GM21390 (cell line): Measurements from ENCODE around the gene FAM53B.

Experiments used
- ATAC-seq: cut with Tn5 transposase; IDR thresholded peaks from one replicate; pipeline ENCODE4 v1.9.1; 2021; ENCODE audit not compliant: unreplicated experiment

FAM53B gene

DNA sequence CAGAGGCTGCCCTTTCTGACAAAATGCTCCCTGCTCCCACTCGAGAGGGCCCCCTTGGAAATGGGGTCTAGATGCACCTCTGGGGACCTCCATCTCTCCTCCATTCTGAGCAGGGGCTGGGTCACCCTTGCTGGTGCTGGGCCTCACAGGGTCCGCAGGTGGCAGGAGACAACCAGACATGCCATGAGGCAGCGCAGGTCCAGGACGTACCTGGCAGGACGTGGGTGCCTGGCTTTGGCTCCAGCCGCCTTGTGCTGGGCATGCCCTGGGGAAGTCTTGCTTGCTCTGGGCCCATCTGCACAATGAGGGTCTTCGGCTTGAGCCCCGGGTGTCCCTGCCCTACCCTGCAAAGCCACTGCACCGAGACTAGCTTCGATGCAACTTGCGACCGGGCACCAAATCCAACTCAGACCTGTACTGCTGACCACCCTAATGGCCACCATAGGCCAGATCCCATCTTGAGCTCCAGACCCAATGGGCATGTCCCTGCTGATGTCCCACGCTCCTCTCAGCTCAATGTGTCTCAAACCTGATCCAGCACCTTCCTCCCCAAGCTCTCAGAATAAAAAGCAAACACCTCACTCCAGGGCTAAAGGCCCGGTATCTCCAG, 107.0 kb downstream of the FAM53B start:
- no peak for ATAC-seq

- ATAC-seq, result no peak
These were observed 107.7 kb downstream of the FAM53B start for GRCh38 chr10:124636271-124636995.

GRCh38 chr10:124632566-124632965, 111.6 kb downstream of the FAM53B start:
- no peak for ATAC-seq

DNA sequence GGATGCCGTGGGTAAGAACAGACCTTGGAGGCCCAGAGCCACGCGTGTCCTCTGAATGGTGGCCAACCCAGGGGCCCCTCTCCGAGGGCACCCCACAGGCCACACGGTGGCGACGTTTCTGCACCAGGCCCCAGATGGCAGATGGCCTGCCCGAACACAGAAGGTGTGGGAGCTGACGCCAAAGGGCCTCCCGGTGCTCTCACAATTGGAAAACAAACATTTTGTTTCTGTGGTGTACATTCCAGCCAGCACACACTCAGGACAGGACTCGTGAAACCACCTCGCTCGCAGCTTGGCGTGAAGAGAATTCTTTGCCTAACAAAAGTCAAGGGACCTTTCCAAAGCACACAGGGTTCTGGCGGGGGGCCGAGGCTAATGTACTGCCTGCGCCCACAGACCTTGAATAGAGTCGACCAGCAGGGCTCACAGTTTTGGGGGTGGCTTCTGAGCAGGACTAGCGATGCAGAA, 112.1 kb downstream of the FAM53B start:
- ATAC-seq, result no peak

GRCh38 chr10:124630551-124630950, 113.6 kb downstream of the FAM53B start:
- ATAC-seq, result no peak

- no peak for ATAC-seq
These were observed 114.3 kb downstream of the FAM53B start for GRCh38 chr10:124629842-124630241.

DNA sequence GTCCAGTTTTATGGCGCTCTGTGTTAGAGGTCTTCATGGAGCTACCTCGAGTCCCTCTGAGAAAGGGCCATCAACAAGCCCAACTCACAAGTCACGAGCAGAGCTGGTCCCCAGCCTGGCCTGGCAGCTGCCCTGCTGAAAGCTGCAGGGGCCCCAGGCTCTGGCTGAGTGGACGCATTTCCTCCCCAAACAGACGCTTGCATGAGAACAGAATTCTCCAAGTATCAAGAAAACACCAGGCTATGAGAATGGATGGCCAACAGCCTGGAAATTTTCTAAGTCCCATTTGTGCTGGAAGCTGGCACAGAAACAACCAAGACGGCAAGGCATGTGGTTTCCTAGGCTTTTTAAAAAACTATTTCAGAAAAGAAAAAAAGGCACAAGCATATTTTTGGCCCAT, 114.8 kb downstream of the FAM53B start:
- ATAC-seq, result no peak

GRCh38 chr10:124628676-124629021, 115.5 kb downstream of the FAM53B start:
- no peak for ATAC-seq

DNA sequence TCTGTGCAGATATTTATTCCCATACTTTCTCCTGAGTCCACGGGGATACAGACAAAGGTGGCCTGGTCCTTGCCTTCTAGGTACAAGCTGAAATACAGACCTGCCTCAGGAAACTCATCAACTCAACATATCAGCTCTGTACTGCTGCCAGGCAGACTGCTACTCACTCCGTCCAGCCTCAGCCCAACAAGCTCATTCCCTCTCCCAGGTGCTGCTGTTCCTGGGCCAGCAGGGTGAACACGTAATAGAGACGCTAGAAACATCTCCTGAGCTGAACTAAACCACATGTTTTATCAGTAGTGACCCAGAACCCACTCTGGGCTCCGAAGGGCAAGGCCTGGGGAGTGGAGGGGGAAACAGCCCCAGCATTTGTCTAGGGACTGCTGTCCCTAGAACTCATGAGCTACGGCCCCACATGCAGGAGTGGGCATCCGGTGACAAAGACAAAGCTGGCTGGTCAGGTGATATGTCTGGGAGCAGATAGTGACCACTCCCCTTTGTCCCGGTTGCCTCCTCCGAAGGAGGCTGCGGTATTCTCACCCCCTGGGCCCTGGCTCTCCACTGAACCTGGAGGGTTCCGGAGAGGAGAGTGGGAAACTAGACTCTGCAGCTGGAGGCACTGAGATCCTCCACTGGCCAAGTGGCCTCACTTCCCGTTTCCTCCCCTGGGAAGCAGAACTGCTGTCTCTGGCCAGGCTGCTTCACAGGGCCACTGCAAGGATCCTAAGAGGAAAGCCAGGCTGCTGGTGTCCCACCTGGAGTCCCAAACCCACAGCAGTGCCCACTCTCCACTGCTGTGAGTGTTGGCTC, 116.1 kb downstream of the FAM53B start:
- no peak for ATAC-seq

DNA sequence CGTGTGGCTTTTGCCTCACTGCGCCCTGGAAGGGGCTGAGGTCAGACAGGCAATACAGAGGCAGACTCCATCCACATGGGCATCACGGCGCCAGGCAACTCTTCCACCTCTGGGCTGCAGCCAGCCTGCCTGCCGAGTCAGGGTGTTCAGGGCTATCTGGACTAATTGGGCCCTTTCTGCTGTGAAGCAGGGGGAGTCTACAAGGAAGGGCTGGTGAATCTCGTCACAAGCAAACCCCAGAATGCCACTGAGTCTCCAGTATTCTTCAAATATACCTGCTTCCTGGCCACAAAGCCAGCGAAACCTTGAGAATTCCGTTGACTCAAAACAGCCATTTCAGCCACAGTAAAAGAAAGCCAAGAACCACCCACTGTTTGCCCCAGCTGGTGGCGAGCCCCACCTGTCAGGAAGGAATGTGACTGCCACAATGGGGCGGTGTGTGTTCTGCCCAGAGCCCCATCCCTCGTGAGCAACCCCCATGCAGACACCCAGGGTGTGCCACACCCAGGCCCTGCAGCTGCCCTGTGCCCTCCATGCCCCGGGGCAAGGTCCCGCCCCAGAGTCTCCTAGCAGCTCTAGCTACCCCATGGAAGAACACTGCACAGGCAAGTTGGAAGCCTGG, 117.3 kb downstream of the FAM53B start:
- ATAC-seq, result peak; percentile 67

GRCh38 chr10:124625831-124626238, 118.3 kb downstream of the FAM53B start:
- no peak for ATAC-seq

DNA sequence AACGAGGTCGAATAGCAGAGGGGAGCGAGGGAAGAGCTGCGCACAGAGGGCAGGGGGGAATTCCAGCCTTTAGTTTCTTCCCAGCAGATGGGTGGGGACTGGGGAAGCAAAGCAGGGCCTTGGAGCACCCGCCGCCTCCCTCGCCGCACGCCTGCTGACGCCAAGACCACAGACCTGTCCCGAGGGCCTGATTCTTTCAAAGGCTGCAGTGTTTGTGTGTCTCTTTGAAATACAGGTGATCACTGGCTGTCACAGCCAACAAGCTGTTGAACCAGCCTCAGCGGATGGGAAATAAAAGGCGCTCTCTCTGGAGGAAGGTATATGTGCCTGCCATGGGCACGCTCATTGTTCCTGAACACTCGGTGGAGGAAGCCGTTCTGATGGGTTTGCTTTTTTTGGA, 119.3 kb downstream of the FAM53B start:
- no peak for ATAC-seq

DNA sequence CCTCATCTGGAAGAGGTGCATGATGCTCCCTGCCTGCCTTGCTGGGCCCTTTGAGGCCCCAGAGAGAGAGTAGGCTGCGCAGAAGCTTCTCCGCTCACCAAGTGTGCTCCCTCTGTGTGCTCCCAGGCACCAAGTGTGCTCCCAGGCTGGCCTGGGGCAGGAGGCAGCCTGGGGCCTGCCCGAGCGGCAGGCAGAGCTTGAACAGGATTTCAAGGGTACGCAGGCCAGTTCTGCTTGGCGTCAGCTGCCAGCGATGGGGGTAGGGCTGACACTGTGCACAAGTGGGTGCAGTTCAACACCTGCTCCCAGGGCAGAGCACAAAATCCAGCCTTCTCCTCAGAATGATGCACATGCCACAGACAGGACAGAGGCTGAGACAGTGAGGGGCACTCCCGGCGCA, 119.7 kb downstream of the FAM53B start:
- no peak for ATAC-seq

DNA sequence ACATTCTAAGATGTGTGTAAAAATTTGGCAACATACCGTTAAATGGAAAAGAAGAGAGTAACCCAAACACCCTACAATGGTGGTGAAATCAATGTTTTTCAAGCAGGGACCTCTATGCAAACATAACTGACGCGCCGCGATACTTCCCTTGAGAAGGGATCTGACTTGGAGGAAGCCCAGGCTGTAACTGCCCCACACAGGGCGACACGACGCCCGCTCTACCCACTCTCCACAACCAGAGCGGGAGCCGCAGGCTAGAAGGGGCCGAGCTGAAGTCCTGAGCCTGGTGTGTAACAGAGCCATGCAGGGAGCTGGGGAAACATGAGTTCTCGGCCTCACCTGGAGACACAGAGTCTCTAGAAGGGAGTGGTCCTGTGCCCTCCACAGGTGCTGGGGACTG, 120.2 kb downstream of the FAM53B start:
- ATAC-seq, result no peak

- no peak for ATAC-seq
These were observed 121.2 kb downstream of the FAM53B start for GRCh38 chr10:124622866-124623536.

- ATAC-seq, result no peak
These were observed 122.0 kb downstream of the FAM53B start for GRCh38 chr10:124622158-124622557.

DNA sequence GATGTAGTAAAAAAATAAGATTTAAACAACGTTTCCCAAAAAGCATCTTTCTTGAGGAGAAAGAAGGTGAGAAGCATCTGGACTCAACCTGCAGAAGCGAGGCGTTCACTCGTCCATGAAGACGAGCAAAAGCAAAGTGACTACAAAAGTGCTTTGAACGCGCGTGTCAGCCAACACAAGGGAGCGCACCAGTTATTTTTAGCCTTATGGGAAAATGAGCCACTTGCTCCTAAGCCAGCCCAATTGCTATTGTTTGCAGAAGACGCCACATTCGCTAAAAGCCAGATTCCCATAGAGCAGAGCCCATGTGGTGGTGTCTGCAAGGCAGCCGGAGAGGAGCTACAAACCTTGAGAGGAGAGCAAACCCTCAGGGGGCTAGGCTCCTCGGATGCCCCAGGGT, 122.5 kb downstream of the FAM53B start:
- no peak for ATAC-seq

DNA sequence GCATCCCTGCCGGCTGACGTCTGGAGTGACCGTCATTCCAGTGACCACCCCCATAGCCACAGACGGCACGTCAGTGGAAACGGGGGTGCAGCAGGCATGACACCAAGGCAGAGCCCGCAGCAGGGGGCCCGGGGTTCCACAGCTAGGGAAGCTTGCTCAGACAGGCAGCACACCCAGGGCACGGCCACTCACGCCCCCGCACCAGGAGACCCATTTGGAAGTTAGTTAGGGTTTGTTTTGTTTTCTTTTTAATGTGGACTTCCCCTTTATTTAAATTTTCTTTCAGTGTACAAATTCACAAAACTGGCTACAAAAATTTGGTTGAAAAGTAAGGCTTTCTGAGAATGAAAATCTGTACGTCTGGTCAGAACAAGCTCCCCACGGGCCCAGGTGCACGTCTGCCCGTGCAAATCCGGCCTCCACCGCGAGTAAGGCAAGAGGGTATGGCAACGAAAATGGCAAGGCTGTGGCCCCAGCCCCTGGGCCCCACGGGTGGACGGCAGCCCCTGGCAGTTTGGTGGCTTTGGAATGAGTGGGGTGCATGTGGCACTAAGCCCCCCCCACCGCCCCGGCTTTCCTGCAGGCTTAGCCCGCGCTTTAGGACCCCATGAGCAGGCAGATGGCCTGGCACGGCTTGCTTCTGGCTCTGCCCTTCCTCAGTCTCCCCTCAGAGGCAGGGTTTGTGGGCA, 124.2 kb downstream of the FAM53B start:
- ATAC-seq, result peak; percentile 42

DNA sequence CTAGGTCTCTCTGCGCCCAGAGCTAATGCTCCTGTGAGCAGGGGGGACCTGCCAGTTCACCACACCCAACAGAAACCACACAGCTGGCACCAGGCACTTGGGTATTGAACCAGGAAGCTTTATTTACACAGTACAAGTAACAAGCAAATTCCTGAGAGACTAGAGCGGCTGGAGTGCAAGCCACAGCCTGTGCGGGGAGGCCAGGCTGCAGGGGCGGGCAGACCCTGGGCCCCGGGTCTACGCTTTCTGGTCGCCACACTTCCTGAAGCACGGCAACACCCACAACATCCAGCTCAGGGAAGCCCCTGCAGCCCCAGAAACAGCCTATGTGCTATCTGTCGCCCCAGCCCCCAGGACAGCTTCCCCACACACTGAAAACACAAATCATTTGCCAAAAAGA, 125.0 kb downstream of the FAM53B start:
- ATAC-seq, result peak; percentile 5

GRCh38 chr10:124618470-124619073, 125.6 kb downstream of the FAM53B start:
- no peak for ATAC-seq
